Panc1 (cell line): Measurements from ENCODE around the gene PROX1. TPM values are rescaled to one million over a fixed set of nuclear protein-coding genes. Genes with fewer than 3 reads are reported as not detected.

ENCODE experiments used
- ATAC-seq: fragments of 200-7000 bp; cut with Tn5 transposase; 2 replicates; pipeline ENCODE4 v1.9.1; 2020; ENCODE audit warnings: mild to moderate bottlenecking, moderate library complexity
- BruUV-seq: library from RNA; stranded (reverse); fragments of 400-500 nt; replicated peaks from 2 replicates; lab custom pipeline; 2021; lab: Mats Ljungman, UMichigan
- CTCF ChIA-PET: fragments of 300-600 bp; sonication (Branson Sonifier 250); formaldehyde crosslinking; loops from one replicate; lab custom pipeline; 2022; ENCODE audit warnings: antibody characterized with exemption; lab: Charles Lee
- POLR2A ChIA-PET: fragments of 300-600 bp; sonication (Branson Sonifier 250); formaldehyde crosslinking; loops from one replicate; lab custom pipeline; 2022; ENCODE audit warnings: antibody characterized with exemption; lab: Charles Lee
- DNase-seq: peaks from one replicate; pipeline ENCODE4 v3.0.0-alpha.2; 2010; ENCODE audit warnings: low read depth, low spot score
- H3K27ac ChIP-seq: 2 replicates; pipeline ENCODE4 v1.5.1; 2011; ENCODE audit warnings: mild to moderate bottlenecking, low read length, inconsistent platforms
- H3K27me3 ChIP-seq: fragments of 200-500 bp; sonication (Bioruptor generic); 2 replicates; pipeline ENCODE4 v1.6.0; 2014; ENCODE audit warnings: low read length, inconsistent platforms; ENCODE audit not compliant: control insufficient read depth, insufficient read depth
- H3K36me3 ChIP-seq: fragments of 200-500 bp; sonication (Bioruptor generic); 2 replicates; pipeline ENCODE4 v1.5.1; 2014; ENCODE audit warnings: inconsistent platforms, mild to moderate bottlenecking, low read length, moderate library complexity; ENCODE audit not compliant: control insufficient read depth, insufficient read depth
- H3K4me1 ChIP-seq: 2 replicates; pipeline ENCODE4 v1.5.1; 2011; ENCODE audit warnings: inconsistent platforms, mild to moderate bottlenecking, low read length, moderate library complexity; ENCODE audit not compliant: control insufficient read depth, insufficient read depth
- H3K4me3 ChIP-seq, 2 experiments: 2 replicates each; pipeline ENCODE4 v1.5.1; 2011 to 2012; ENCODE audit warnings: low read depth in 2 of 2, low read length in 2 of 2, mild to moderate bottlenecking in 2 of 2, inconsistent platforms in 1 of 2, moderate library complexity in 1 of 2
- H3K9me3 ChIP-seq: fragments of 200-500 bp; sonication (Bioruptor generic); 2 replicates; pipeline ENCODE4 v1.5.1; 2014; ENCODE audit warnings: low read depth, mild to moderate bottlenecking, inconsistent platforms, low read length, moderate library complexity; ENCODE audit not compliant: control insufficient read depth, insufficient read depth
- CTCF ChIP-seq: fragments of 450-650 bp; IDR thresholded peaks from 2 replicates; pipeline ENCODE4 v1.5.1; 2017; ENCODE audit warnings: mild to moderate bottlenecking
- POLR2AphosphoS5 ChIP-seq: IDR thresholded peaks from 2 replicates; pipeline ENCODE4 v1.6.1; 2012; ENCODE audit warnings: mild to moderate bottlenecking, low read depth, low read length, moderate library complexity
- REST ChIP-seq, 2 experiments: IDR thresholded peaks; 2 replicates each; pipeline ENCODE4 v1.6.1; 2011 to 2012; ENCODE audit warnings: low read depth in 2 of 2, control low read depth in 1 of 2, low read length in 1 of 2, mild to moderate bottlenecking in 1 of 2, moderate library complexity in 1 of 2; ENCODE audit not compliant: insufficient read depth in 1 of 2
- SIN3A ChIP-seq: IDR thresholded peaks from 2 replicates; pipeline ENCODE4 v1.6.1; 2012; ENCODE audit warnings: low read depth, mild to moderate bottlenecking, low read length, moderate library complexity, borderline replicate concordance; ENCODE audit not compliant: insufficient read depth
- TCF7L2 ChIP-seq: IDR thresholded peaks from 2 replicates; pipeline ENCODE4 v1.6.1; 2011; ENCODE audit warnings: mild to moderate bottlenecking, low read depth, low read length, inconsistent platforms
- in situ Hi-C: cut with HindIII; loops from 2 replicates; pipeline ENCODE4 v1.10.0; 2016; ENCODE audit warnings: low sequenced_read_pairs, low pct_unique_long_range_greater_than_20kb
- intact Hi-C: fragments of 100-400 bp; cut with micrococcal nuclease; formaldehyde crosslinking; loops from one replicate; pipeline ENCODE4 v1.10.0; 2022; ENCODE audit not compliant: unreplicated experiment
- total RNA-seq: library from RNA; stranded (reverse); gene quantifications from one replicate; pipeline ENCODE4 v1.2.1, GENCODE V29; 2021; ENCODE audit not compliant: unreplicated experiment

PROX1 gene
- total RNA-seq, 1 experiment from 2014 or later = 0.13 TPM

- no peaks in the 10 kb centered on the region for H3K36me3 ChIP-seq
- intact Hi-C loops = no loop called here
- CTCF ChIA-PET = no interaction called here
- POLR2A ChIA-PET = no interaction called here
- BruUV-seq = no TSS peak
- H3K4me1 ChIP-seq = no peaks in the 10 kb centered on the region
- in situ Hi-C loops = no loop called here
- H3K4me3 ChIP-seq = no peak overlapping the region
- DNase-seq (no peak), ATAC-seq (no peak)
- TF ChIP-seq SIN3A = no peak
- TF ChIP-seq CTCF = no peak
- no peak for TF ChIP-seq TCF7L2
- no peak for TF ChIP-seq REST (IDR thresholded peaks at IDR 0.05; ENCODE audit: insufficient read depth in 1 of 2, low read depth in 2 of 2, low read length in 1 of 2)
- H3K27ac ChIP-seq = no peak overlapping the region
- H3K27me3 ChIP-seq = peaks cover 6% of the 10 kb centered on the region; the same call in 1 of the 2 replicates
- H3K9me3 ChIP-seq = no peaks in the 10 kb centered on the region
Measured at GRCh38 chr1:213968146-213968825, 19.5 kb upstream of the PROX1 start.

- TF ChIP-seq TCF7L2 (no peak), SIN3A (no peak), CTCF (no peak), POLR2AphosphoS5 (no peak), REST (IDR thresholded peaks at IDR 0.05; ENCODE audit: insufficient read depth in 1 of 2, low read depth in 2 of 2, low read length in 1 of 2) (no peak)
- intact Hi-C loops (no loop called here), in situ Hi-C loops (no loop called here)
- POLR2A ChIA-PET = no interaction called here
- DNase-seq (no peak), ATAC-seq (no peak)
- no peaks in the 10 kb centered on the region for H3K9me3 ChIP-seq
- no peaks in the 10 kb centered on the region for H3K36me3 ChIP-seq
- no TSS peak for BruUV-seq
- CTCF ChIA-PET = no interaction called here
- peaks cover 6% of the 10 kb centered on the region; the same call in 1 of the 2 replicates for H3K27me3 ChIP-seq
- H3K4me3 ChIP-seq = no peak overlapping the region
- H3K27ac ChIP-seq = no peak overlapping the region
- no peaks in the 10 kb centered on the region for H3K4me1 ChIP-seq
Measured at GRCh38 chr1:213969958-213970555, 17.7 kb upstream of the PROX1 start.
